GM19467 (cell line): ENCODE measurements around the gene GCSAM.

Experiments
- ATAC-seq: cut with Tn5 transposase; IDR thresholded peaks from one replicate; pipeline ENCODE4 v1.9.1; 2021; ENCODE audit warnings: mild to moderate bottlenecking, moderate library complexity; ENCODE audit not compliant: unreplicated experiment

Gene GCSAM

GRCh38 chr3:112109322-112109721 lies 23.7 kb downstream of the GCSAM start:
- ATAC-seq: no peak

- ATAC-seq: no peak
Measured at GRCh38 chr3:112104774-112105173, 28.3 kb downstream of the GCSAM start.

- ATAC-seq: no peak
Measured at GRCh38 chr3:112101916-112102315, 31.1 kb downstream of the GCSAM start.

- no peak for ATAC-seq
Measured at GRCh38 chr3:112097378-112097777, 35.7 kb downstream of the GCSAM start.

- no peak for ATAC-seq
Measured at GRCh38 chr3:112096176-112096575, 36.9 kb downstream of the GCSAM start.

GRCh38 chr3:112095731-112096130 lies 37.3 kb downstream of the GCSAM start:
- no peak for ATAC-seq

GRCh38 chr3:112093180-112093522 lies 39.9 kb downstream of the GCSAM start:
- no peak for ATAC-seq

GRCh38 chr3:112092496-112093179 lies 40.4 kb downstream of the GCSAM start:
- ATAC-seq: no peak

GRCh38 chr3:112090887-112091586 lies 42.0 kb downstream of the GCSAM start:
- no peak for ATAC-seq

GRCh38 chr3:112089956-112090886 lies 42.8 kb downstream of the GCSAM start:
- ATAC-seq: no peak

GRCh38 chr3:112088944-112089343 lies 44.1 kb downstream of the GCSAM start:
- no peak for ATAC-seq

- ATAC-seq: no peak
Measured at GRCh38 chr3:112087746-112088145, 45.3 kb downstream of the GCSAM start.

- ATAC-seq: no peak
Measured at GRCh38 chr3:112086875-112087524, 46.0 kb downstream of the GCSAM start.

GRCh38 chr3:112086076-112086854 lies 46.8 kb downstream of the GCSAM start, which contains the start of gene C3orf52:
Gene C3orf52 (plus strand): TSS chr3:112086389. CDS start chr3:112086408, 19 bp downstream.
- ATAC-seq: peak; percentile 71

- ATAC-seq: no peak
Measured at GRCh38 chr3:112085735-112086075, 47.3 kb downstream of the GCSAM start.

GRCh38 chr3:112084980-112085705 lies 47.9 kb downstream of the GCSAM start:
- ATAC-seq: no peak

GRCh38 chr3:112083239-112083638 lies 49.8 kb downstream of the GCSAM start:
- no peak for ATAC-seq

GRCh38 chr3:112078125-112079083 lies 54.6 kb downstream of the GCSAM start:
- no peak for ATAC-seq
